Measurements from ENCODE around the gene FBLN2. TPM values are rescaled to one million over a fixed set of nuclear protein-coding genes. Genes with fewer than 3 reads are reported as not detected.

The FBLN2 gene
- total and polyA plus RNA-seq, 3 experiments from 2014 or later = 0.09 to 3.2 (median 0.18) TPM

DNA sequence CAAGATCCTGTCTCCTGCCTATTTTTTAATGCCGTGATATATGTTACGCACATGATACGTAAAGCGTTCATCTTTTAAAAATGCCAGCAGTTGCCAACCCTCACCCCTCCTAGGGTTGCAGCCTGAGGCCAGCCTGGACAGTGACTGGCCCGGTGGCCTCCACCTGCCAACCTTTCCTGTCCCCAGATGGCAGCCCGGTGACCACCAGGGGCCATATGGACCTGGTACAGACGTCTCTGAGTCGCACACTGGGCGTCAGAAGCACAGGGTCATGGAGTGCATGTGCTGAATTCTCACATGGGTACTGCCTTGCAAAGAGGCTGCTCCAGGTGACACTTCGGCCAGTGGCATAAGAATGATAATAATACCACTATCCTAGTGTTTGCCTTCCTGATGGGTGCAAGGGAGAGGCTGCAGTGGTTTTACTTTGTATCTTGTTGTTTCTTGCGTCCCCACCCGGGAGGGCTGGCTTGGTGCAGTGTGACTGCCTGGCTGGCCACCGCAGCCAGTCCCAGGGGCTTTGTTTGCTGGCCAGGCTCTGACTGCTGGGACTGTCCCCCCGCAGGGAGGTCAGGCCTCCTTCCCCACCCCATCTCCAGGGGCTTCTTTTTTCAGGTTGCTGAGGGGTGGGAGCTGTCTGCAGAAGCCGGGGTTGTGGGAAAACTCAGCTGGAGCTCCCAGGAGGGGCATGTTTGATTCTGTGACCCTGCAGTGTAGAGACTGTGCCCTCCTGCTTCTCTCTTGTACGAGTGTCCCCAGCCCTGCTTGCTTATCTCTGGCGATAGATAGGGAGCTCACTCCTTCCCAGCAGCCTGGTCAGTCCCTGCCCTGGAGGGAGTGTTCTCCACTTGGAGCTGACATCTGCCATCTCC lies 16.9 kb downstream of the FBLN2 start:
- peaks cover 11 to 19% of the 10 kb centered on the region in 2 donors for H3K27me3 Mint-ChIP-seq
- H3K36me3 Mint-ChIP-seq = no peaks in the 10 kb centered on the region
- H3K4me3 Mint-ChIP-seq = no peak overlapping the region
- Histone ChIP-seq H3K4me3 (ENCODE audit: low read length) (no peak overlapping the region), H3K36me3 (ENCODE audit: insufficient read depth, low read length) (no peaks in the 10 kb centered on the region), H3K9me3 (ENCODE audit: low read length) (no peaks in the 10 kb centered on the region), H3K4me1 (ENCODE audit: insufficient read depth, low read length) (no peaks in the 10 kb centered on the region), H3K27ac (ENCODE audit: low read depth, low read length) (no peak overlapping the region), H3K27me3 (ENCODE audit: insufficient read depth, low read length, poor library complexity, severe bottlenecking) (no peaks in the 10 kb centered on the region)
- no peak for DNase-seq
- ChIA-PET POLR2A (no interaction called here), CTCF (no interaction called here)
- H3K27ac Mint-ChIP-seq = no peak overlapping the region
- H3K9me3 Mint-ChIP-seq = no peaks in the 10 kb centered on the region
- H3K4me1 Mint-ChIP-seq = peaks cover 0 to 2% (median 0%) of the 10 kb centered on the region in 3 donors

DNA sequence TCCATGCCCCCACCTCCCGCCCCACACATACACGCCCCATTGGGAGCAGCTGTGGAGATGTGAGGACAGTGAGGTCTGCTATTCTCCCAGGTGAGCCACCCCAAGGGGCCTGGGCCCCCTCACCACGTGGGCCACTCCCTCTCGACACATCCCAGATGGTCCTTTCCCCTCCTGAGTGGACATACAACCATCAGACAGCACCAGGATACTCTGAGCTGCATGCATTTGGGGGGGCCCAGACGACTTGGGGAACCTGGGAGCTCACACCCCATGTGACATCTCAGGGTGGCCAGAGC lies 17.5 kb downstream of the FBLN2 start:
- H3K27ac ChIP-seq (ENCODE audit: low read depth, low read length) = no peak overlapping the region
- peaks cover 11 to 18% of the 10 kb centered on the region in 2 donors for H3K27me3 Mint-ChIP-seq
- no peaks in the 10 kb centered on the region for H3K9me3 ChIP-seq (ENCODE audit: low read length)
- H3K4me3 Mint-ChIP-seq = no peak overlapping the region
- no peaks in the 10 kb centered on the region for H3K4me1 ChIP-seq (ENCODE audit: insufficient read depth, low read length)
- no peaks in the 10 kb centered on the region for H3K36me3 Mint-ChIP-seq
- H3K4me1 Mint-ChIP-seq = peaks cover 0 to 2% (median 0%) of the 10 kb centered on the region in 3 donors
- no peaks in the 10 kb centered on the region for H3K27me3 ChIP-seq (ENCODE audit: insufficient read depth, low read length, poor library complexity, severe bottlenecking)
- no peaks in the 10 kb centered on the region for H3K36me3 ChIP-seq (ENCODE audit: insufficient read depth, low read length)
- ChIA-PET POLR2A (no interaction called here), CTCF (no interaction called here)
- no peaks in the 10 kb centered on the region for H3K9me3 Mint-ChIP-seq
- no peak for DNase-seq
- peak overlapping the region in 1 of 8 donors; percentile 68 for H3K27ac Mint-ChIP-seq
- H3K4me3 ChIP-seq (ENCODE audit: low read length) = no peak overlapping the region

DNA sequence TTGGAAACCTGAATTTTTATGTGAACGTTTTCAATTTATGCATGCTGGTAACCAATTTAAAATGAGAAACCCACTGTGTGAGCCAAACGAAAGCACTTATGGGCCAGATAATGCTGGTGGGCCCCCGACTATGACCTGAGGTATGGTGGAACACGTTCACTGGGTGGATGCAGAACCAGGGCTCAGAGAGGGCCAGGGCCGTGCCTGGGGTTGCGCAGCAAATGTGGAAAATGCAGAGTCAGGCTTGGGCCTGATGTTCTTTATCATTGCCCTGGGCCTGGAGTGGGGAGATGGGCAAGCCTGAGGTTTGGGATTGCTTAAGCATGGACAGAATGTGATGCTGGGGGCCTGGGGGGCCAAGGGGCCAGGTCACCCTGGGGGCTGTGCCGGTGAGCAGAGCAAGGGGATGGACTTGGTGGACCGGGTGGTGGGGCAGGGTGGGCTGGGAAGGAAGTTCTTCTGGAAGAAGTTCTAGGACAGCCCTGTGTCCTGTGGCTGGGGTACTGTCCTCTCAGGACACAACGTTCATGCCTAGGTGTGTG lies 17.9 kb downstream of the FBLN2 start:
- ChIA-PET POLR2A (no interaction called here), CTCF (no interaction called here)
- Mint-ChIP-seq H3K27ac (no peak overlapping the region), H3K4me3 (no peak overlapping the region), H3K27me3 (peaks cover 11 to 15% of the 10 kb centered on the region in 2 donors), H3K4me1 (peaks cover 0 to 2% (median 0%) of the 10 kb centered on the region in 3 donors), H3K36me3 (no peaks in the 10 kb centered on the region), H3K9me3 (no peaks in the 10 kb centered on the region)
- DNase-seq = peak in 1 of 5 donors; percentile 29
- H3K4me3 ChIP-seq (ENCODE audit: low read length) = no peak overlapping the region
- no peaks in the 10 kb centered on the region for H3K4me1 ChIP-seq (ENCODE audit: insufficient read depth, low read length)
- no peaks in the 10 kb centered on the region for H3K36me3 ChIP-seq (ENCODE audit: insufficient read depth, low read length)
- H3K9me3 ChIP-seq (ENCODE audit: low read length) = no peaks in the 10 kb centered on the region
- H3K27ac ChIP-seq (ENCODE audit: low read depth, low read length) = no peak overlapping the region
- H3K27me3 ChIP-seq (ENCODE audit: insufficient read depth, low read length, poor library complexity, severe bottlenecking) = no peaks in the 10 kb centered on the region

- Histone ChIP-seq H3K9me3 (ENCODE audit: low read length) (no peaks in the 10 kb centered on the region), H3K4me1 (ENCODE audit: insufficient read depth, low read length) (no peaks in the 10 kb centered on the region), H3K27me3 (ENCODE audit: insufficient read depth, low read length, poor library complexity, severe bottlenecking) (no peaks in the 10 kb centered on the region), H3K36me3 (ENCODE audit: insufficient read depth, low read length) (no peaks in the 10 kb centered on the region), H3K4me3 (ENCODE audit: low read length) (no peak overlapping the region), H3K27ac (ENCODE audit: low read depth, low read length) (no peak overlapping the region)
- peaks cover 0 to 2% (median 0%) of the 10 kb centered on the region in 3 donors for H3K4me1 Mint-ChIP-seq
- peak in 1 of 5 donors; percentile 39 for DNase-seq
- no peak overlapping the region for H3K27ac Mint-ChIP-seq
- ChIA-PET CTCF (no interaction called here), POLR2A (no interaction called here)
- H3K36me3 Mint-ChIP-seq = no peaks in the 10 kb centered on the region
- peaks cover 8 to 20% of the 10 kb centered on the region in 2 donors for H3K27me3 Mint-ChIP-seq
- no peak overlapping the region for H3K4me3 Mint-ChIP-seq
- H3K9me3 Mint-ChIP-seq = no peaks in the 10 kb centered on the region
Measured at GRCh38 chr3:13567684-13568514, 19.0 kb downstream of the FBLN2 start.

GRCh38 chr3:13568515-13569028 lies 19.6 kb downstream of the FBLN2 start:
- Mint-ChIP-seq H3K36me3 (no peaks in the 10 kb centered on the region), H3K4me3 (no peak overlapping the region), H3K27me3 (peaks cover 11 to 21% of the 10 kb centered on the region in 2 donors), H3K27ac (no peak overlapping the region), H3K9me3 (no peaks in the 10 kb centered on the region), H3K4me1 (peaks cover 0 to 2% (median 0%) of the 10 kb centered on the region in 3 donors)
- Histone ChIP-seq H3K27me3 (ENCODE audit: insufficient read depth, low read length, poor library complexity, severe bottlenecking) (no peaks in the 10 kb centered on the region), H3K27ac (ENCODE audit: low read depth, low read length) (no peak overlapping the region), H3K9me3 (ENCODE audit: low read length) (no peaks in the 10 kb centered on the region), H3K4me1 (ENCODE audit: insufficient read depth, low read length) (no peaks in the 10 kb centered on the region), H3K36me3 (ENCODE audit: insufficient read depth, low read length) (no peaks in the 10 kb centered on the region), H3K4me3 (ENCODE audit: low read length) (no peak overlapping the region)
- POLR2A ChIA-PET = no interaction called here
- no peak for DNase-seq
- CTCF ChIA-PET = no interaction called here

DNA sequence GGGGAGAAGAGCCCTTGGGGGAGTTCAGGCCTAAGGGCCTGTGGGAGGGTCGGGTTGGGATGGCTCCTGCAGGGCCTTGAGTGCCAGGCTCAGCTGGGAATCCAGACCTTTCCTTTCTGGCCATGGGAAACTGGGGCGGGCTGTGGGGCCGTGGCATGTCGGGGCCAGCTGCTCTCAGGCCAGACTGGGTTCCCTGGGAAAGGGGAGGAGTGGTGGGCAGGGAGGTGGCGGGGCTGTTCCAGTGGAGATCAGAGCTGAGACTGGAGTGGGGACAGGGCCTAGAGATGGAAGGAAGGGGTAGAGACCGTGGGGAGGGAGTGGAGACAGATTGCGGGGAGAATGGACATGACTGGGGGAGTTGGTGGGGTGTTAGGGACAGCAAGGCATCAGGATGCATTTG lies 20.3 kb downstream of the FBLN2 start:
- H3K27me3 Mint-ChIP-seq = peaks cover 9 to 20% of the 10 kb centered on the region in 2 donors
- H3K4me3 Mint-ChIP-seq = no peak overlapping the region
- H3K36me3 Mint-ChIP-seq = no peaks in the 10 kb centered on the region
- peaks cover 0 to 2% (median 0%) of the 10 kb centered on the region in 3 donors for H3K4me1 Mint-ChIP-seq
- no peak overlapping the region for H3K27ac ChIP-seq (ENCODE audit: low read depth, low read length)
- no peak overlapping the region for H3K27ac Mint-ChIP-seq
- H3K9me3 ChIP-seq (ENCODE audit: low read length) = no peaks in the 10 kb centered on the region
- no peaks in the 10 kb centered on the region for H3K4me1 ChIP-seq (ENCODE audit: insufficient read depth, low read length)
- no peak overlapping the region for H3K4me3 ChIP-seq (ENCODE audit: low read length)
- CTCF ChIA-PET = no interaction called here
- no peaks in the 10 kb centered on the region for H3K9me3 Mint-ChIP-seq
- peak in 1 of 5 donors; percentile 38 for DNase-seq
- POLR2A ChIA-PET = no interaction called here
- H3K27me3 ChIP-seq (ENCODE audit: insufficient read depth, low read length, poor library complexity, severe bottlenecking) = no peaks in the 10 kb centered on the region
- H3K36me3 ChIP-seq (ENCODE audit: insufficient read depth, low read length) = no peaks in the 10 kb centered on the region

DNA sequence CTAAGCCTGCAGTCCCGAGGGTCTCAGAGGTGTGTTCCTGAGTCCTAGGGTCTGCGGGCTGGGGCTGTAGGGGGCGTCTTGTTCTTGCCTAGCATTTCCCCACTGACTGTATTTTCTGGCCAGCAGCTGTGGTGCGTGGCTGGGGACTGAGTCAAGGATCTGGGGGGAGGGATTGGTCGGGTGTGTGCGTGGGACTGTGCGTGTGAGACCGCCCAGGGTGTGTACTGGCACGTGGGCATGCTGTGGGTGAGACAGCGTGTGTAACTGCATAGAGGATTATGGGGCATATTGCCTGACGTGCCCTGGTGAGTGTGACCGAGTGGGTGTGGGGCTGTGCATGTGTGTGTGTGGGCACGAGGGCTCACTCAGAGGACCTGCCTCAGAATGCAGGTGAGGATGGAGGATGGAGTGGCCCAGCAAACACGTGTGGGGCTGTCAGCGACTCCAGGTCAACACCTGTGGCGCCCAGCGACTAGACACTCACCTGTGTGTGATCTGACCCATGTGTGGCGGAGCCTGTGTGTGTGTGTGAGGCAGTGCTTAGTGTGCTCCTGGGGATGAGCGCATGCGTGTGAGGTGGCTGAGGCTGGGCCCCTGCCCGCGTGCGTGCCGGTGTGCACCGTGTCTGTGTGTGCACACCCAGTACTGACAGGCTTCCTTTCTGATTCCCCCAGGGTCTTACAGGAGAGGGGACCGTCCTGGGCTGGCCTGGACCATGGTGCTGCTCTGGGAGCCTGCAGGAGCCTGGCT lies 20.9 kb downstream of the FBLN2 start:
- H3K36me3 Mint-ChIP-seq = no peaks in the 10 kb centered on the region
- H3K4me3 ChIP-seq (ENCODE audit: low read length) = no peak overlapping the region
- peaks cover 8 to 20% of the 10 kb centered on the region in 2 donors for H3K27me3 Mint-ChIP-seq
- no peaks in the 10 kb centered on the region for H3K9me3 Mint-ChIP-seq
- peak in 1 of 5 donors; percentile 13 for DNase-seq
- no peaks in the 10 kb centered on the region for H3K36me3 ChIP-seq (ENCODE audit: insufficient read depth, low read length)
- no peak overlapping the region for H3K27ac ChIP-seq (ENCODE audit: low read depth, low read length)
- ChIA-PET CTCF (no interaction called here), POLR2A (no interaction called here)
- H3K4me1 ChIP-seq (ENCODE audit: insufficient read depth, low read length) = no peaks in the 10 kb centered on the region
- no peaks in the 10 kb centered on the region for H3K9me3 ChIP-seq (ENCODE audit: low read length)
- H3K4me3 Mint-ChIP-seq = no peak overlapping the region
- H3K27ac Mint-ChIP-seq = peak overlapping the region in 1 of 8 donors; percentile 78
- H3K27me3 ChIP-seq (ENCODE audit: insufficient read depth, low read length, poor library complexity, severe bottlenecking) = no peaks in the 10 kb centered on the region
- no peaks in the 10 kb centered on the region for H3K4me1 Mint-ChIP-seq

All from CD8-positive, alpha-beta memory T cell (primary cell).